Vagina (tissue), 2 donors: Measurements from ENCODE around the gene HLA-F.

Experiments
- POLR2A ChIP-seq, 2 donors: fragments of 450-650 bp; IDR thresholded peaks; one replicate each; pipeline ENCODE4 v1.6.1; 2017; ENCODE audit warnings: antibody characterized with exemption in 2 of 2, mild to moderate bottlenecking in 2 of 2, moderate library complexity in 2 of 2
- TF ChIP-seq, protein P1 (sequence below), 3 experiments: fragments of 450-650 bp in 2 of 3; fragments of 200-600 bp in 1 of 3; sonication (generic) in 1 of 3; IDR thresholded peaks; one replicate each; pipeline ENCODE4 v1.5.1; 2017 to 2019; ENCODE audit warnings: antibody characterized with exemption in 3 of 3, mild to moderate bottlenecking in 2 of 3, moderate library complexity in 2 of 3

- TF ChIP-seq, protein P1, sequence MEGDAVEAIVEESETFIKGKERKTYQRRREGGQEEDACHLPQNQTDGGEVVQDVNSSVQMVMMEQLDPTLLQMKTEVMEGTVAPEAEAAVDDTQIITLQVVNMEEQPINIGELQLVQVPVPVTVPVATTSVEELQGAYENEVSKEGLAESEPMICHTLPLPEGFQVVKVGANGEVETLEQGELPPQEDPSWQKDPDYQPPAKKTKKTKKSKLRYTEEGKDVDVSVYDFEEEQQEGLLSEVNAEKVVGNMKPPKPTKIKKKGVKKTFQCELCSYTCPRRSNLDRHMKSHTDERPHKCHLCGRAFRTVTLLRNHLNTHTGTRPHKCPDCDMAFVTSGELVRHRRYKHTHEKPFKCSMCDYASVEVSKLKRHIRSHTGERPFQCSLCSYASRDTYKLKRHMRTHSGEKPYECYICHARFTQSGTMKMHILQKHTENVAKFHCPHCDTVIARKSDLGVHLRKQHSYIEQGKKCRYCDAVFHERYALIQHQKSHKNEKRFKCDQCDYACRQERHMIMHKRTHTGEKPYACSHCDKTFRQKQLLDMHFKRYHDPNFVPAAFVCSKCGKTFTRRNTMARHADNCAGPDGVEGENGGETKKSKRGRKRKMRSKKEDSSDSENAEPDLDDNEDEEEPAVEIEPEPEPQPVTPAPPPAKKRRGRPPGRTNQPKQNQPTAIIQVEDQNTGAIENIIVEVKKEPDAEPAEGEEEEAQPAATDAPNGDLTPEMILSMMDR (IDR thresholded peaks at IDR 0.05), result no peak
- no peak for TF ChIP-seq POLR2A (IDR thresholded peaks at IDR 0.05)
Observed at GRCh38 chr6:29739136-29739881, 16.1 kb downstream of the HLA-F start.
